Retinal pigment epithelial cell (primary cell): ENCODE results near the gene TMEM147.

Experiments
- DNase-seq: peaks from one replicate; pipeline ENCODE4 v3.0.0-alpha.2; 2010; ENCODE audit warnings: low read depth
- H3K4me3 ChIP-seq: 2 replicates; pipeline ENCODE4 v1.5.1; 2011; ENCODE audit warnings: mild to moderate bottlenecking, low read length, control low read depth, moderate library complexity
- TF ChIP-seq, protein P1 (sequence below): conservative IDR thresholded peaks from 2 replicates; pipeline ENCODE4 v1.5.1; 2011; ENCODE audit warnings: low read depth, low read length, control low read depth, inconsistent platforms

TMEM147 gene

GRCh38 chr19:35521124-35521743 is 24.2 kb upstream of the TMEM147 start:
- TF ChIP-seq, protein P1, sequence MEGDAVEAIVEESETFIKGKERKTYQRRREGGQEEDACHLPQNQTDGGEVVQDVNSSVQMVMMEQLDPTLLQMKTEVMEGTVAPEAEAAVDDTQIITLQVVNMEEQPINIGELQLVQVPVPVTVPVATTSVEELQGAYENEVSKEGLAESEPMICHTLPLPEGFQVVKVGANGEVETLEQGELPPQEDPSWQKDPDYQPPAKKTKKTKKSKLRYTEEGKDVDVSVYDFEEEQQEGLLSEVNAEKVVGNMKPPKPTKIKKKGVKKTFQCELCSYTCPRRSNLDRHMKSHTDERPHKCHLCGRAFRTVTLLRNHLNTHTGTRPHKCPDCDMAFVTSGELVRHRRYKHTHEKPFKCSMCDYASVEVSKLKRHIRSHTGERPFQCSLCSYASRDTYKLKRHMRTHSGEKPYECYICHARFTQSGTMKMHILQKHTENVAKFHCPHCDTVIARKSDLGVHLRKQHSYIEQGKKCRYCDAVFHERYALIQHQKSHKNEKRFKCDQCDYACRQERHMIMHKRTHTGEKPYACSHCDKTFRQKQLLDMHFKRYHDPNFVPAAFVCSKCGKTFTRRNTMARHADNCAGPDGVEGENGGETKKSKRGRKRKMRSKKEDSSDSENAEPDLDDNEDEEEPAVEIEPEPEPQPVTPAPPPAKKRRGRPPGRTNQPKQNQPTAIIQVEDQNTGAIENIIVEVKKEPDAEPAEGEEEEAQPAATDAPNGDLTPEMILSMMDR, result no peak
- no peak overlapping the region for H3K4me3 ChIP-seq
- no peak for DNase-seq

DNA sequence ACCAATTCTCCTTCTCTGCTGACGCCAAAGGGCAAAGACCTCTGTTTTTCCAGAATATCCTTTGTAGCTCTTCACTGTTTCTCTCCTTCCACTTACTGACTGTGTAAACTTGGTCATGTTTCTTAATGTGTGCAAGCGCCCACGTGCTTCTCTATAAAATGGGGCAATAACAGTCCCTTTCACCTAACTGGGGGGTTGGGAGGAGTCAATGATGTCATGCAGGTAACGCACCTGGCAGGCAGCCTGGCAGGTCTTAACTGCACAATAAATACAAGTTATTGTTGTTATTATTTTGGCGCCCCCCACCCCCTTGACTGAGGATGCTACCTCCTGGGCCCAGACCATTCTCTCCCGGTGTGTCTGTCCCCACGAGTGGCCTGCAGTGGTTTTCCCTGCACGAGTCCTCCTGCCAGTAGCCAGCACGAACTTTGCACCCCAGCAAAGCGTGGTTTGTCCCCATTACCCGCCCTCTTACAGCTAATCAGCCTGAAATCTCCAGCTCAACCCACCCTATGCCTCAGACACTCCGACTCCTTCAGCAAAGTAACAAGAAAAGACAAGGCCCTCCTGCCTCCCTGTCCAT is 22.6 kb upstream of the TMEM147 start:
- TF ChIP-seq, protein P1, result no peak
- no peak for DNase-seq
- H3K4me3 ChIP-seq, result no peak overlapping the region

DNA sequence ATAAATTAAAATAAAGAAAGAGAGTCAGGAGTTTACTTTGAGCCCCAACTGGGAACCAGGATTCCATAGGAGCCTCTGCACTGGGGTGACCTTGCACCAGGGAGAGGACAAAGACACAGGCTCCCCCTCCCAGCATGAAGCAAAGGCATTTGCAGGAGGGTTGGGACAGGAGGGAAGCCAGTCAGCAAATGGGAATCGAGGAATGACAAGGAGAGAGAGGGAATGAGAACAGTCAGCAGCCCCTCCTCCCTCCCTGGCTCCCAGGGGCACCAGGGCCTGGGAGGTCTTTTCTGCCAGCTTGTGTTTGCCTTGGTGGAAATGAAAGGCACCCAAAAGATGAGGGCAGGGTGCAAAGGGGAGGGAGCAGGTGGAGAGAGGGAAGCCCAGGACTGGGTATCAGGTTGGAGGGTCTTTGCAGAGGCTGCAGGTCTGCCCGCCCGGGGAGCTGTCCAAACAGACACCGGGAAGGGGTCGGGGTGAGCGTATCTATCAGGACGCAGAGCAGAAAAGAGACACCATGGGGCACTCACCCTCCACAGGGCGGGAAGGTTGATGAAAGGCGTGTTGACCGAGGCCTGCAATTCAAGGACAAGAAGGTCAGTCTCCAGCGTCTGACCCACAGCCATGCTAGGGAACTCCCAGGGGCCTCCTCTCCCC is 21.1 kb upstream of the TMEM147 start:
- TF ChIP-seq, protein P1, result no peak
- no peak for DNase-seq
- no peak overlapping the region for H3K4me3 ChIP-seq

DNA sequence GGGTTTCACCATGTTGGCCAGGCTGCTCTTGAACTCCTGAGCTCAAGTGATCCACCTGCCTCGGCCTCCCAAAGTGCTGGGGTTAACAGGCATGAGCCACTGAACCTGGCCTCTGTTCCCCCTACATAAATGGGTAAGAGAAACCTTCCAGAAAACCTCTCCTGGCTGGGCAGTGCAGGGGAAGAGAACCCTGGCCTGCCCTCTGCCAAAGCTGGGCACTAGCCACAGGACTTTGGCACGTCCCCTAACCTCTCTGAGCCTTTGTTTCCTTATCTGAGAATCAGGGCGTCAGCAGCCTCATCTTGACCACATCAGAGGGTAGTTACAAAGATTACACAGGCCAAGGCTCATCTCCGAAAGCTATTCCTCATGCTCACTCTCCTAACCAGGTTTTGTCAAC is 19.6 kb upstream of the TMEM147 start:
- DNase-seq, result no peak
- TF ChIP-seq, protein P1, result no peak
- H3K4me3 ChIP-seq, result no peak overlapping the region

GRCh38 chr19:35528218-35529038 is 17.0 kb upstream of the TMEM147 start, which contains the start of gene SBSN:
Gene SBSN, minus strand, starts transcription at chr19:35528311. Its CDS starts 30 bp downstream, at chr19:35528281.
- H3K4me3 ChIP-seq, result no peak within 1 kb of the TSS
- no peak for DNase-seq
- TF ChIP-seq, protein P1, result no peak

GRCh38 chr19:35529241-35530218 is 15.9 kb upstream of the TMEM147 start:
- TF ChIP-seq, protein P1, result no peak
- DNase-seq, result no peak

More at GRCh38 chr19:35529241-35530218, 15.9 kb upstream of the TMEM147 start:
- no peak overlapping the region for H3K4me3 ChIP-seq
